Measurements from ENCODE around the gene MMS22L. TPM values are rescaled to one million over a fixed set of nuclear protein-coding genes. Genes with fewer than 3 reads are reported as not detected.

Gene MMS22L
- total RNA-seq, 1 experiment from 2014 or later = 19.3 TPM

GRCh38 chr6:97207383-97207782 is 75.6 kb downstream of the MMS22L start:
- no peak for TF ChIP-seq EZH2 (IDR thresholded peaks at IDR 0.05; ENCODE audit: low read length, unreplicated experiment)
- TF ChIP-seq EZH2phosphoT487 (IDR thresholded peaks at IDR 0.05; ENCODE audit: borderline replicate concordance, low read length) = no peak
- no peak for TF ChIP-seq CTCF (conservative IDR thresholded peaks at IDR 0.05; ENCODE audit: low read depth, low read length)
- Histone ChIP-seq H3K4me3 (ENCODE audit: low read length) (no peak overlapping the region), H2AFZ (ENCODE audit: low read length) (no peak overlapping the region), H3F3A (ENCODE audit: low read length, unreplicated experiment) (no peaks in the 10 kb centered on the region), H3K4me2 (ENCODE audit: low read length) (no peak overlapping the region), H3K4me1 (ENCODE audit: insufficient read depth, low read length) (no peaks in the 10 kb centered on the region), H3K79me2 (ENCODE audit: low read length) (no peaks in the 10 kb centered on the region), H3K27ac (ENCODE audit: low read length) (no peak overlapping the region), H4K20me1 (ENCODE audit: low read length) (no peaks in the 10 kb centered on the region), H3K9ac (ENCODE audit: low read length) (no peak overlapping the region), H3K36me3 (ENCODE audit: low read depth, low read length) (no peaks in the 10 kb centered on the region), H3K9me2 (replicated peaks; ENCODE audit: low read length) (no peaks in the 10 kb centered on the region), H3K27me3 (ENCODE audit: low read length) (no peaks in the 10 kb centered on the region), H3K9me3 (ENCODE audit: low read length) (no peaks in the 10 kb centered on the region)
- BruUV-seq (replicated peaks) = no TSS peak
- ATAC-seq (no peak), DNase-seq (no peak)
- ChIA-PET CTCF (no interaction called here), POLR2A (ENCODE audit: unreplicated experiment) (no interaction called here)
- intact Hi-C loops (cut with micrococcal nuclease) = no loop called here

- Histone ChIP-seq H3F3A (ENCODE audit: low read length, unreplicated experiment) (no peaks in the 10 kb centered on the region), H3K27ac (ENCODE audit: low read length) (no peak overlapping the region), H3K4me1 (ENCODE audit: insufficient read depth, low read length) (no peaks in the 10 kb centered on the region), H3K9me3 (ENCODE audit: low read length) (no peaks in the 10 kb centered on the region), H3K4me2 (ENCODE audit: low read length) (no peak overlapping the region), H3K36me3 (ENCODE audit: low read depth, low read length) (no peaks in the 10 kb centered on the region), H3K9ac (ENCODE audit: low read length) (no peak overlapping the region), H3K79me2 (ENCODE audit: low read length) (no peaks in the 10 kb centered on the region), H2AFZ (ENCODE audit: low read length) (no peak overlapping the region), H3K9me2 (replicated peaks; ENCODE audit: low read length) (no peaks in the 10 kb centered on the region), H3K27me3 (ENCODE audit: low read length) (no peaks in the 10 kb centered on the region), H4K20me1 (ENCODE audit: low read length) (no peaks in the 10 kb centered on the region), H3K4me3 (ENCODE audit: low read length) (no peak overlapping the region)
- DNase-seq (no peak), ATAC-seq (no peak)
- CTCF ChIA-PET = no interaction called here
- intact Hi-C loops (cut with micrococcal nuclease) = no loop called here
- TF ChIP-seq EZH2 (IDR thresholded peaks at IDR 0.05; ENCODE audit: low read length, unreplicated experiment) (no peak), EZH2phosphoT487 (IDR thresholded peaks at IDR 0.05; ENCODE audit: borderline replicate concordance, low read length) (no peak), CTCF (conservative IDR thresholded peaks at IDR 0.05; ENCODE audit: low read depth, low read length) (no peak)
- POLR2A ChIA-PET (ENCODE audit: unreplicated experiment) = no interaction called here
- no TSS peak for BruUV-seq (replicated peaks)
Observed at GRCh38 chr6:97205966-97206365, 77.0 kb downstream of the MMS22L start.

DNA sequence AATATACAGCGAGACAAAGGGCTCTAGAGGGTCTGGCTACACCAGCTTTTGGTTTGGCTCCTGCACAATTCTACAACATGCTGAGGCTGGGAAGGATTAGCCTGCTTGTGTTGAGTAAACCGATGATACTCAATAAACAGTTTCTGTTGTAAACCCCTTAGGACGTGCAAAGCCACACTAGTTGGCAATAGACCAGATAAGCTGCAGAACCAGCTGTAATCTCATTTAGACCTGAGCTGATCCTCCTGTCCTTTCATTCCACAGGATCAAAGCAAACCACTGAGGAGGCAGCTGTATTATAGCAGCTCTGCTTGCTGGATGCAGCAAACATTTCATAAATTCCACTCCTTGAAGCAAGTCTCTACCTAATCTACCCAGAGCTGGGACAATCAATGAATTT is 79.7 kb downstream of the MMS22L start:
- H3K9ac ChIP-seq (ENCODE audit: low read length) = no peak overlapping the region
- H3K36me3 ChIP-seq (ENCODE audit: low read depth, low read length) = no peaks in the 10 kb centered on the region
- H3F3A ChIP-seq (ENCODE audit: low read length, unreplicated experiment) = no peaks in the 10 kb centered on the region
- POLR2A ChIA-PET (ENCODE audit: unreplicated experiment) = no interaction called here
- no peaks in the 10 kb centered on the region for H3K79me2 ChIP-seq (ENCODE audit: low read length)
- TF ChIP-seq EZH2 (IDR thresholded peaks at IDR 0.05; ENCODE audit: low read length, unreplicated experiment) = no peak
- TF ChIP-seq EZH2phosphoT487 (IDR thresholded peaks at IDR 0.05; ENCODE audit: borderline replicate concordance, low read length) = no peak
- TF ChIP-seq CTCF (conservative IDR thresholded peaks at IDR 0.05; ENCODE audit: low read depth, low read length) = no peak
- ATAC-seq = no peak
- no peaks in the 10 kb centered on the region for H4K20me1 ChIP-seq (ENCODE audit: low read length)
- DNase-seq = no peak
- H2AFZ ChIP-seq (ENCODE audit: low read length) = no peak overlapping the region
- intact Hi-C loops (cut with micrococcal nuclease) = no loop called here
- H3K27ac ChIP-seq (ENCODE audit: low read length) = no peak overlapping the region
- CTCF ChIA-PET = interaction anchor here (0.9 kb wide), 1 partner anchor 11 kb away, joined by 3 read pairs; no protein-coding TSS in a partner anchor
- no peaks in the 10 kb centered on the region for H3K9me2 ChIP-seq (replicated peaks; ENCODE audit: low read length)
- H3K4me1 ChIP-seq (ENCODE audit: insufficient read depth, low read length) = no peaks in the 10 kb centered on the region
- BruUV-seq (replicated peaks) = no TSS peak
- H3K4me3 ChIP-seq (ENCODE audit: low read length) = no peak overlapping the region
- no peak overlapping the region for H3K4me2 ChIP-seq (ENCODE audit: low read length)
- H3K9me3 ChIP-seq (ENCODE audit: low read length) = no peaks in the 10 kb centered on the region
- no peaks in the 10 kb centered on the region for H3K27me3 ChIP-seq (ENCODE audit: low read length)
